ENCODE measurements around the gene EVA1C.
"Not testable (repeated sequence)": the region's sequence is repeated elsewhere in the genome, so short reads cannot be mapped to it uniquely, and the experiment has no call there.

EVA1C gene

GRCh38 chr21:32525282-32525681, 112.8 kb downstream of the EVA1C start:
- H3K4me3 ChIP-seq (ENCODE audit: low read length), result no peak overlapping the region
- TF ChIP-seq ZNF274 (IDR thresholded peaks at IDR 0.05; ENCODE audit: low read depth, low read length), result no peak

DNA sequence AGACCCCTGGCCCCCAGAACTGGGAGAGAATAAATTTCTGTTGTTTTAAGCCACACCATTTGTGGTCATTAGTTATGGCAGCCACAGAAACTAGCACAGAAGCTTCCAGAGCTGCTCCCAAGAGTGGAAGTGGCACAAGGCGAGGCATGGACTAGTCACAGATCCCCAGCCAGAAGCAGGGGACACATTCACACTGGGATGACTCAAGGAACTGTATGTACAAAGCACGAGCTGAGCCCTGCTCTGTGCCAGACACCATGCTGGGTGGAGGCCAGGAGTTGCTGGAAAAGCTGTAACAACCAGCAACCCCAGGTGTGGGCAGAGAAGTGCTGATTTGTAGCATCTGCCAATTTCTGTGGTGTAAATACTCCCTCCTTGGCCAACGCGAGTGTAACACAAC, 117.2 kb downstream of the EVA1C start:
- TF ChIP-seq ZNF274 (IDR thresholded peaks at IDR 0.05; ENCODE audit: low read depth, low read length), result no peak
- H3K4me3 ChIP-seq (ENCODE audit: low read length), result no peak overlapping the region

- not testable (repeated sequence) for H3K4me3 ChIP-seq (ENCODE audit: low read length)
Measured at GRCh38 chr21:32530809-32531208, 118.3 kb downstream of the EVA1C start.

DNA sequence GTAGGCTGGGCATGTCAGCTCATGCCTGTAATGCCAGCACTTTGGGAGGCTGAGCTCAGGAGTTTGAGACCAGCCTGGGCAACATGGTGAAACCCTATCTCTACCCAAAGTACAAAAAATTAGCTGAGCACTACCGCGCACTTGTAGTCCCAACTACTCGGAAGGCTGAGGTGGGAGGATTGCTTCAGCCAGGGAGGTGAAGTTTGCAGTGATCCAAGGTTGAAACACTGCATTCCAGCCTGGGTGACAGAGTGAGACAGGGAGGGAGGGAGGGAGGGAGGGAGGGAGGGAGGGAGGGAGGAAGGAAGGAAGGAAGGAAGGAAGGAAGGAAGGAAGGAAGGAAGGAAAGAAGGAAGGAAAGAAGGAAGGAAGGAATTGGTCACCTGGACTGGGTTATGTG, 119.1 kb downstream of the EVA1C start:
- not testable (repeated sequence) for H3K4me3 ChIP-seq (ENCODE audit: low read length)

DNA sequence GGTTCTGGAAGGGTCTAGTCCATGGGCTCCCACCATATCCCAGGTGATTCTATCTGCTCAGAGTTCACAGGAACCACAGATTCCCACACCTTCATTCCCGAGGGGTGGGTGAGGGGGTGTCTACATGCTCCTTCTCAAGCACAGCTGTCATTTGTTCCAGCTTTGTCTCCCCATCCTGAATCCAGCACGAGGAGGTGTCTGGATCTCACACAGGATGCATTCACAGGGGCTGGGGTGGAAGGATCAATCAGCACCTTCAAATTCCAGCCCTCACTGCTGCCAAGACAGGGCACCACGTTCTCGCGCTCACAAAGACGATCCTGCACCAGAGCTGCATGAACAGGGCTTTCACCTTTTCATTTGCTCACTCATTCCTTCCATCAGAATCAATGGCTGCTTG, 120.1 kb downstream of the EVA1C start:
- TF ChIP-seq ZNF274 (IDR thresholded peaks at IDR 0.05; ENCODE audit: low read depth, low read length), result no peak
- H3K4me3 ChIP-seq (ENCODE audit: low read length), result no peak overlapping the region

DNA sequence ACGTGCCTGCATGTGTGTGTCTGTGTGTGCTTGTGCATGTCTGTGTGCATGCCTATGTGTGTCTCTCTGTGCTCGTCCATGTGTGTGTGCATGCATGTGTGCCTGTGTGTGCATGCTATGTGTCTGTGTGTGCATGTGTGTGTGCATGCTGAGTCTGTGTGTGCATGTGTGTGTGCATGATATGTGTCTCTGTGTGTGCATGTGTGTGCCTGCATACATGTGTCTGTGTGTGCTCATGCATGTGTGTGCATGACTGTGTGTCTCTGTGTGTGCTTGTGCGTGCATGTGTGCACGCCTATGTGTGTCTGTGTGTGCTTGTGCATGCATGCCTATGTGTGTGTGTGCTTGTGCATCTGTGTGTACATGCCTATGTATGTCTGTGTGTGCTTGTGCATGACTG, 120.5 kb downstream of the EVA1C start:
- TF ChIP-seq ZNF274 (IDR thresholded peaks at IDR 0.05; ENCODE audit: low read depth, low read length), result no peak
- no peak overlapping the region for H3K4me3 ChIP-seq (ENCODE audit: low read length)

DNA sequence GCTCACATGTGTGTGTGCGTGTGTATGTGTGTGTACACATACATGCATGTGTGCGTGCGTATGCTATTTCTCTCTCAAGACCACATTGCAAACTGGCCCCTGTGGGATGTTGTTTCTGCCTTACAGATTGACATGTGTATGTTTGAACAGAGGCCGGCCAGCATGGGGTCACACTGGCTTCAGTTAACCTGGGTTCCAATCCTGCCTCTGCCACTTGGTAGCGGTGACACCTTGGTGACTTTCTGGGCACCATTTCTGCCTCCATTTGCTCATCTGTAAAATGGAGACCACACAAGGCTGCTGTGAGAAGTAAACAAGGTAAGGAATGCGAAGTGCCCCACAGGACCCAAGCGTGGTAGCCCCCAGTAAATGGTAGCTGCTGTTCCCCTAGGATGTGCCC, 121.1 kb downstream of the EVA1C start:
- TF ChIP-seq ZNF274 (IDR thresholded peaks at IDR 0.05; ENCODE audit: low read depth, low read length), result no peak
- H3K4me3 ChIP-seq (ENCODE audit: low read length), result no peak overlapping the region

- H3K4me3 ChIP-seq (ENCODE audit: low read length), result no peak overlapping the region
- no peak for TF ChIP-seq ZNF274 (IDR thresholded peaks at IDR 0.05; ENCODE audit: low read depth, low read length)
Measured at GRCh38 chr21:32534113-32534512, 121.6 kb downstream of the EVA1C start.

DNA sequence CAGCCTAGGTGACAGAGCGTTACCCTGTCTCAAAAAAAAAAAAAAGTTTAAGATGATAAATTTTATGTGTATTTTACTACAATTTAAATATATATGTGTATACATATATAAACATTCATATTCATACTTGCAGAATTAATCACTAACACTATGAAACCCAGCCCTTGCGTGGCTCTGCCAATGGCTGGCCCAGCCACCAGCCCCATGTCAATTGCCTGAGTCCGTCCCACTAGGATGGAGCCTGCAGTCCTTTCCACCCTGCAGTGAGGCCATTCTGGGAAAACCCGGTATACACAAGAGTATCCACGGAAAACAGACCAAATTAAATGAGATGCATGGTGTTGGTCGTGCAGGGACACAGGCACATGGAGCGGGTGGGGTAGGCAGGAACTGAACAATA, 123.1 kb downstream of the EVA1C start:
- H3K4me3 ChIP-seq (ENCODE audit: low read length), result no peak overlapping the region
- no peak for TF ChIP-seq ZNF274 (IDR thresholded peaks at IDR 0.05; ENCODE audit: low read depth, low read length)

- no peak overlapping the region for H3K4me3 ChIP-seq (ENCODE audit: low read length)
Measured at GRCh38 chr21:32537569-32537881, 125.0 kb downstream of the EVA1C start.

DNA sequence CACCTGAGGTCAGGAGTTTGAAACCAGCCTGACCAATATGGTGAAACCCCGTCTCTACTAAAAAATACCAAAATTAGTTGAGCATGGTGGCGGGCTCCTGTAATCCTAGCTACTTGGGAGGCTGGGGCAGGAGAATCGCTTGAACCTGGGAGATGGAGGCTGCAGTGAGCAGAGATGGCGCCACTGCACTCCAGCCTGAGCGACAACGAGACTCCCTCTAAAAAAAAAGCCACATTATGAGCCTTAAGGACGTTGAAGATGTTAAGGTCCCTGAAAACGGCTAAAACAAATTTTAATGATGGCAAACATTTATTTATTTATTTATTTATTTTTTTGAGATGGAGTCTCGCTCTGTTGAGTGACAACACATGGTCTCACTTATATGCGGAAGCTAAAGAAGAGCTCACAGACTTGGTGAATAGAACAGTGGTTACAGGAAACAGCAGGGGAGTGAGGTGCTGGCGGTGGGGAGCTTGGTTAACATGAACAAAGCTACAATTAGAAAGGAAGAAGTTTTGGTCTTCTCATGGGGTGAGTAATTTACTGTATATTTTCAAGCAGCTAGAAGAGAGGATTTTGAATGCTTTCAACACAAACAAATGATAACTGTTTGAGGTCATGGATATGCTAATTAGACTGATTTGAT, 125.8 kb downstream of the EVA1C start:
- TF ChIP-seq ZNF274 (IDR thresholded peaks at IDR 0.05; ENCODE audit: low read depth, low read length), result no peak
- no peak overlapping the region for H3K4me3 ChIP-seq (ENCODE audit: low read length)

More at GRCh38 chr21:32537569-32537881, 125.0 kb downstream of the EVA1C start:
- no peak for TF ChIP-seq ZNF274 (IDR thresholded peaks at IDR 0.05; ENCODE audit: low read depth, low read length)

DNA sequence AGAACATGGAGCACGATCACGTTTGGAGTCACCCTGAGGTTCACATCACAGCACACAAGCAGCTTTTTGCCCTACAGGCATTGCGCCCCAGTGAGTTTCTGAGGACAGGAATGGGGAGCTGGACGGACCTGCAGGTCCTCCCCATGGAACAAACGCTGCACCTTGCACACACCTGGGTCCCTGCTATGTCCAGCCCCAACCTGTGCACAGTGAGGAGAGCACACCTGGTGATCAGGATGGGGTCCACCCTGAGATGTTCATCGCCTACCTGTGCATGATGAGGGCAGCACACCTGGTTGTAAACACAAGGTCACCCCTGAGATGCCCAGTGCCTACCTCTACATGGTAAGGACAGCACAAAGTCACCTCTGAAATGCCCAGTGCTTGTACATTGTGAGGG, 126.9 kb downstream of the EVA1C start:
- no peak overlapping the region for H3K4me3 ChIP-seq (ENCODE audit: low read length)
- TF ChIP-seq ZNF274 (IDR thresholded peaks at IDR 0.05; ENCODE audit: low read depth, low read length), result no peak

DNA sequence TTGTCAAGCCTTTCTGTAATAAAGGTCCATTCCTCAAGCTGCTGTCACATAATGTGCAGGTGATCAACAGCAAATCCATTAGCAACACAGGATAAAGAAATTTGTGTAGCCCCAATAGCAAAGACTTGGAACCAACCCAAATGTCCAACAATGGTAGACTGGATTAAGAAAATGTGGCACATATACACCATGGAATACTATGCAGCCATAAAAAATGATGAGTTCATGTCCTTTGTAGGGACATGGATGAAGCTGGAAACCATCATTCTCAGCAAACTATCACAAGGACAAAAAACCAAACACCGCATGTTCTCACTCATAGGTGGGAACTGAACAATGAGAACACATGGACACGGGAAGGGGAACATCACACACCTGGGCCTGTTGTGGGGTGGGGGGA, 130.6 kb downstream of the EVA1C start:
- H3K4me3 ChIP-seq (ENCODE audit: low read length), result not testable (repeated sequence)

DNA sequence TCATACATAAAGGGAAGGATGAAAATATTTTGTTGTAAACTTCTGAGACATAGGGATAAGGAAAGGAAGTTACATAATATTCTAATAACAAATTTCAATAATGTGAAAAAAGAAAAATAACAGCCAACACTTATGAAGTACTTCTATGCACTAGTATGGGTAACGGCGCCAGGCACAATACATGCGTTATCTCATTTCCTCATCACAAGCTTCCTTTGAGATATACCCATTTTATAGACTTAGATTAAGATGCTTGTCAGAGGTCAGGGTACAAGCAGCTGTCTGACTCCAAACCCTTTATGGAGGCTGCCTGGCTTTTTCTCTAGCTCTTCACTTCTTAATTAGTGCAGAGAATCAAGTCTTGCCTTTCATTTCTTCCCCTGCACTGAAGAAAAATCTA, 131.5 kb downstream of the EVA1C start:
- no peak for TF ChIP-seq ZNF274 (IDR thresholded peaks at IDR 0.05; ENCODE audit: low read depth, low read length)
- no peak overlapping the region for H3K4me3 ChIP-seq (ENCODE audit: low read length)

GRCh38 chr21:32544697-32545096, 132.2 kb downstream of the EVA1C start:
- no peak overlapping the region for H3K4me3 ChIP-seq (ENCODE audit: low read length)
- no peak for TF ChIP-seq ZNF274 (IDR thresholded peaks at IDR 0.05; ENCODE audit: low read depth, low read length)

DNA sequence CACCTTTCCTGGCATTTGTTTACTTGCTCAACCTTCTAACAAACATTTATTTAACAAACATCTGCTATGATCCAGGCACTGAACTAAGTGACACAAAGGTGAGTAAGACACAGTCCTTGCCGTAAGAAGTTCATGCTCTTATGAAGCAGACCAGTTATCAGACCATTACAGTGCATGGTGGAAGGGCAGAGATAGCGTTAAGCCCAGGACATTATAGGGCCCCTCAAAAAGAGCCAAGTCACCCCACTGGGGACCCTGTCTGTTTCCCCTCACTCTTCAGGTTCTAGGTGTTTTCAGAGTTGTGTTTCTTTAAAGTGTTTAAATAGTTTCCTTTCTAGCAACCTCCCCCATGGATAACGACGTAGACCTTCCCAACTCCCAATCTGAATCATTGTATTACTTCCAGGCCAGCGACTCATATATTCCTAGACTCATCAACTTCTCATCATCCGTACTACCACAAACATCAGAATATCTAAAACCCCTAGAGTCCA, 133.5 kb downstream of the EVA1C start:
- TF ChIP-seq ZNF274 (IDR thresholded peaks at IDR 0.05; ENCODE audit: low read depth, low read length), result no peak
- H3K4me3 ChIP-seq (ENCODE audit: low read length), result no peak overlapping the region
